Amygdala (tissue), 56 donors: ENCODE measurements around the gene KCTD1.

Experiments
- DNase-seq, 56 donors: peaks; one replicate each; lab custom pipeline; 2025; lab: John Stamatoyannopoulos, UW

The KCTD1 gene

GRCh38 chr18:26526128-26526965 lies 22.0 kb downstream of the KCTD1 start:
- no peak for DNase-seq

- no peak for DNase-seq
These were observed 23.6 kb downstream of the KCTD1 start for GRCh38 chr18:26524504-26525351.

GRCh38 chr18:26524002-26524401 lies 24.4 kb downstream of the KCTD1 start:
- no peak for DNase-seq

GRCh38 chr18:26521617-26522016 lies 26.7 kb downstream of the KCTD1 start:
- no peak for DNase-seq

- DNase-seq = no peak
These were observed 27.4 kb downstream of the KCTD1 start for GRCh38 chr18:26520974-26521373.

GRCh38 chr18:26519114-26519513 lies 29.2 kb downstream of the KCTD1 start:
- no peak for DNase-seq

GRCh38 chr18:26516964-26517363 lies 31.4 kb downstream of the KCTD1 start:
- DNase-seq = no peak

GRCh38 chr18:26515643-26516487 lies 32.5 kb downstream of the KCTD1 start:
- DNase-seq = no peak

- DNase-seq = no peak
These were observed 36.8 kb downstream of the KCTD1 start for GRCh38 chr18:26511339-26512071.

- no peak for DNase-seq
These were observed 38.0 kb downstream of the KCTD1 start for GRCh38 chr18:26510337-26510736.

DNA sequence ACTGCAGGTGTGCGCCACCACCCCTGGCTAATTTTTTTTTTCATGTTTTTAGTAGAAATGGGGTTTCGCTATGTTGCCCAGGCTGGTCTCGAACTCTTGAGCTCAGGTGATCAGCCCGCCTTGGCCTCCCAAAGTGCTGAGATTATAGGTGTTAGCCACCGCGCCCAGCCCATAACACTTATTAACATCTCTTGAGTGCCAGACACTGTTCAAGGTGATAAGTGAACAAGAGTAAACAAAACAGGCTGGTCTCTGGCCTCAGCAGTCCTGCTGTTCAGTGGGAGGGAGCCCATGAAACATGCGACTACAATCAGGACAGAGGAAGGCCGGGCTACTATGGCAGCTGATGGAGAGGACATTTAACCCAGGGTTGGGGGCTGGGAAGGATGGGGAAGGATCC lies 42.3 kb downstream of the KCTD1 start:
- DNase-seq = no peak

DNA sequence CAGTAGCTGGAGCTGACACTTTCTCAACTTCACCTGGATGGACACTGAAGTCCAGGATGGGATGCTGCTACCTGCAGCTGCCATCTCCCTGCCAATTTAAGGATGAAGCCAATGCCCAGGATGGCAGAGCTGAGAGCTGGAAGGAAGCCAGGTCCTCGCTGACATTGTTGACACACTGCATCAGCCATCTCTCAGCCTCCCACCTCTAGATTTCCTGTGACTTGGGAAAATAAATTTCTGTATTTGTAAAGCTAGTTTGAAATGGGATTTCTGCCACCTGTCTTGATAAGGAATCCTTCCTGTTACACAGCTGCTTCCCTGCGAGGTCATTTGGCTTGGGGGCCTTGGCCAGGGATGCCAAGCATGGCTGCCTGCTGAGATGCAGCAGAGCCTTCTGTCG lies 43.5 kb downstream of the KCTD1 start:
- DNase-seq = no peak

GRCh38 chr18:26503382-26503781 lies 45.0 kb downstream of the KCTD1 start:
- DNase-seq = no peak

- DNase-seq = no peak
These were observed 45.5 kb downstream of the KCTD1 start for GRCh38 chr18:26502823-26503222.

DNA sequence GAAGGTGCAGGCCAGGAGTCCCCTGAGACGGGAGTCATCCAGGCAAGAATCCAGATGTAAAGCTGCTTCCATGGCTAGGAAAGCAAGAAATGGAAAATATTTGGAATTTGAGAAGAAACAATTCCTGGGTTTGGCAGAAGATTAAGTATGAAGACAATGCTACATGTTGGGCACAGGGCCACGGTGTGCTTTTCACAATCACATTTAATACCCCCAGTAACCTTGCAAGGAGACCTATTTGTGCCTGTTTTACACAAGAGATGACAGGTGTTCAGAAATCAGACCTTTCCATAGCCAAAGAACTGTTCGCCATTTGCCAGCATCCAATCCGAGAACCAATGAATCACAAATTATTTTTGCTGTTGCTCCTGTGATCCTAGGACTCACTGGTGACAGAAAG lies 50.5 kb downstream of the KCTD1 start:
- no peak for DNase-seq

- DNase-seq = no peak
These were observed 51.8 kb downstream of the KCTD1 start for GRCh38 chr18:26496528-26496927.

DNA sequence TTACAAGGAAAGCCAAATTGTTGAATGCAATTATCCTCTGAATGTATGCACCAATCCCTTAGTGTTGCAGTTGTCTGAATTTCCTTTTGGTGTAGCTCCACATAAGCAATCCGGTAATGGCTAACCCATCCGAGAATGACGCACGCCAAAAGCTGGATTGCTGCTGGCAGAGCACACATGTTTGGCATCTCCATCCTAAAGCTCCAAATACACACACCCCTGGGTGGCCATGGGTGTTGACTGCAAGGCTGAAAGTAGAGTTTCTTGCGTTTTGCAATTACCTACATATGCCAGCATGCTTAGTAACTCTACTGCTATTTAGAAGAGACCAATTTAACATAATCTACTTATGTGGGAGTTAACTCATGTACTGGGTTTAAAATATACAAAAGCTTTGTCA lies 53.1 kb downstream of the KCTD1 start:
- DNase-seq = no peak

GRCh38 chr18:26493021-26493420 lies 55.3 kb downstream of the KCTD1 start:
- DNase-seq = no peak

DNA sequence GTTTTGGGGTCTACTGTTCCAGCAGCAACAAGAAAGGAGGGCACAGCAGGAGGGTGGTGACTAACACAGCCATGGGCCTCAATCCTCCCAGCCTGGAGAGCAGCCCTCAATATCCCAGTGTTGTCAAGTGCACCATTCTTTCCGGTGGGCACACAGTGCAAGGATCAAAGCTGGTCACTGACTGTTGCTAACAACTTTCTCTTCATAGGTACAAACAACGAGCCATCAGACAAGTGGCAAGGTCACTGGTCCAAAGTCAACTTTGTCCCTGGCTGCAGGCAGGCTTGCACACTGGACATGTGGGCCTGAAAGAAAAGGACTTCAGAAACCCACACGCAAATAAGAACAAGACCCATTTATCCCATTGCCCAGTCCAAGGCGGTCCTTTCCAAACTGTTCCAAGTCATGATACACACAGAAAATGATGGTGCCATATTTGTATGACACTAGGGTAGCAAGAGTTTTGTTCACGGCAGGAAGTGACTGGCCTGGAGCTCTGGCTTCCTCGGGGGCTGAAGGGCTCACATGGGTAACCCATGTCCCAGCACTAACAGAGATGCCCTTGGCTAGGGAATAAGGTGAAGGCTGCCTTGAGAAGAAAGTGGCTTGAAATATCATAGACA lies 57.0 kb downstream of the KCTD1 start:
- no peak for DNase-seq

- DNase-seq = no peak
These were observed 58.5 kb downstream of the KCTD1 start for GRCh38 chr18:26489881-26490280.
